Stomach smooth muscle (tissue), 2 donors: Measurements from ENCODE around the gene VTI1A.

ENCODE experiments used
- H3K27ac ChIP-seq: one replicate; pipeline ENCODE4 v1.7.0; 2013; ENCODE audit warnings: mild to moderate bottlenecking, low read length, inconsistent platforms
- H3K27me3 ChIP-seq, 2 donors: one replicate each; pipeline ENCODE4 v1.7.0; 2013; ENCODE audit warnings: low read length in 2 of 2; ENCODE audit not compliant: insufficient read depth in 2 of 2, control insufficient read depth in 1 of 2
- H3K36me3 ChIP-seq, 2 donors: one replicate each; pipeline ENCODE4 v1.7.0; 2013; ENCODE audit warnings: low read length in 2 of 2; ENCODE audit not compliant: control insufficient read depth in 2 of 2, insufficient read depth in 2 of 2
- H3K4me1 ChIP-seq: one replicate; pipeline ENCODE4 v1.7.0; 2013; ENCODE audit warnings: low read length; ENCODE audit not compliant: control insufficient read depth, insufficient read depth
- H3K4me3 ChIP-seq, 2 donors: one replicate each; pipeline ENCODE4 v1.7.0; 2013; ENCODE audit warnings: low read length in 2 of 2
- H3K9ac ChIP-seq, 2 donors: one replicate each; pipeline ENCODE4 v1.7.0; 2013; ENCODE audit warnings: low read length in 2 of 2, mild to moderate bottlenecking in 1 of 2
- H3K9me3 ChIP-seq, 2 donors: one replicate each; pipeline ENCODE4 v1.7.0; 2013; ENCODE audit warnings: low read length in 2 of 2; ENCODE audit not compliant: control insufficient read depth in 2 of 2
- donor health status: healthy.
- donor health status: Pancreatic carcinoma.

Gene VTI1A

DNA sequence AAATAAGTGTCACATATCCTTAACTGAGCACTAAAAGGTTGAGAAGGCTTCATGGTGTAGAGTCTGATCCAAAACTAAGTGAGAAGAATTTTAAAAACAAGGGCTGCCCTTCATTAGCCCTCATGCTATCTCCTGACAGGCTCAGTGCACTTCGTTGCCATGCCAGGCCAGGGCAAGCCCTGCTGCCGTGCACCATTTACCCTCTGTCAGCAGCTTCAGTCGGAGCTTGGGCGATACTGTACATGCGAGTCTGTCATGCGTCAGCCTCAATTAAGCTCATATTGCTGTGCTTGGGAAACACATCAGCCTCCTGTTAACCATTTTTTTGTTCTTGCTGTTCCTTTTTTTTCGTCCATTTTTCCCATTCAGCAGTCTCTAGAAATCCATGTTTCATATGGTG is 166.6 kb downstream of the VTI1A start:
- peaks cover 5 to 7% of the 10 kb centered on the region in 2 donors for H3K9me3 ChIP-seq
- no peaks in the 10 kb centered on the region for H3K4me1 ChIP-seq
- H3K27me3 ChIP-seq: no peaks in the 10 kb centered on the region

DNA sequence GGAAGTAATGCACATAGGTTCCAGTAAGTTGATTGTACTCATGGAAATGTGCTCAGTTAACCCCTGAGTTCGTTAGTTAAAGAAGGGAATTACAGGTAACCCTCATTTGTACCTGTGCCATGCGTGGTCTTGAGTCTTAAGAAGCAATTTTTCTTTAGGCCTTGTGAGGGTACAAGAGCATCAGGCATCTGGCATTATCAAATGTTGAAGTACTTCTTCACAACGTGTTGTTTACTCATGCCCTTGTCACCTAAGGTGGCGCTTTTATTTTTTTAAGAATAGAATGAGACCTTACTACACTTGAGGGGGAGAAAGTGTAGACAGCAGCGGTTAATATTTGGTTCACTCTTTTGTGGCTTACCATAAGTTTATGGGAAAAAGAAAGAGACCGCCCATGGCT is 167.1 kb downstream of the VTI1A start:
- H3K36me3 ChIP-seq: no peaks in the 10 kb centered on the region
- H3K4me3 ChIP-seq: no peak overlapping the region
- H3K9ac ChIP-seq: no peak overlapping the region
- peaks cover 5 to 7% of the 10 kb centered on the region in 2 donors for H3K9me3 ChIP-seq
- H3K27ac ChIP-seq: no peak overlapping the region
- H3K27me3 ChIP-seq: no peaks in the 10 kb centered on the region
- no peaks in the 10 kb centered on the region for H3K4me1 ChIP-seq

More for the DNA sequence above, 166.6 kb downstream of the VTI1A start:
- no peak overlapping the region for H3K27ac ChIP-seq
- no peak overlapping the region for H3K4me3 ChIP-seq
- no peaks in the 10 kb centered on the region for H3K36me3 ChIP-seq
- H3K9ac ChIP-seq: no peak overlapping the region

DNA sequence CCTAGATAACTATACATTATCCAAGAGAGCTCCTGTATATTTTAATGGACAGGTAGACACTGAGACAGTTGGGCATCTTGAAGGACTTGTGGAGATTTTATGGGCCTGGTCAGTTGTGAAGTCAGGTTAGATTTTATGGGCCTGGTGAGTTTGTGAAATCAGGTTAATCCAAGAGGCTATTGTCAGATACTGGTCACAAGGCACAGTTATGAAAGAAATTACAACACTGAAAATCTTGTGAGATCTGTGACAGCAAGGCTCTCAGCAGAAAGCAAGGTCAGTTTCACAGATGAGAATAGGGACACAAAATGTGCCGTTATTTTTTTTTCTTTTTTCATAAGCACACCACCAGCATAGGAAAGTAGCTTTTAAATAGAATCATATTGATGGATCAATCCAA is 167.6 kb downstream of the VTI1A start:
- no peak overlapping the region for H3K4me3 ChIP-seq
- H3K27ac ChIP-seq: no peak overlapping the region
- no peak overlapping the region for H3K9ac ChIP-seq
- no peaks in the 10 kb centered on the region for H3K4me1 ChIP-seq
- no peaks in the 10 kb centered on the region for H3K36me3 ChIP-seq
- H3K9me3 ChIP-seq: peaks cover 5 to 7% of the 10 kb centered on the region in 2 donors
- H3K27me3 ChIP-seq: no peaks in the 10 kb centered on the region

DNA sequence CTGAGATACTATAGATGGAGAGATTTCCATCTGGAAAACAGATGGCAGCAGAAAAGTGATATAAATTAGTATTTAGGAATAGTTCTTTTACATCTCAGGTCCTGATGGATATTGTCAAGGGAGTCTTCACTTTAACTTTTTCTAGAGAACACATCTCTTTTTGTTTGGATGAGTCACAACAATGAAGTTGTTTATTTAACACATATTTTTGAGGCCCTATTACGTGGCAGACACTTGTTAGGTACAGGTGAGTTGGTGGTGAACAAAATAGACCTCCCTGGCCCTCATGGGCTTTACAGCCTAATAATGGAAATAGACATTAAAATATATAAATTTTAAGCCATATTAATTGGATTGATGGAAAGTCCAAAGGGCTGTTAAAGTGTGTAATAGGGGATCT is 168.3 kb downstream of the VTI1A start:
- no peaks in the 10 kb centered on the region for H3K36me3 ChIP-seq
- no peak overlapping the region for H3K27ac ChIP-seq
- H3K4me1 ChIP-seq: no peaks in the 10 kb centered on the region
- H3K9ac ChIP-seq: no peak overlapping the region
- H3K27me3 ChIP-seq: no peaks in the 10 kb centered on the region
- H3K9me3 ChIP-seq: peaks cover 5 to 7% of the 10 kb centered on the region in 2 donors
- H3K4me3 ChIP-seq: no peak overlapping the region

DNA sequence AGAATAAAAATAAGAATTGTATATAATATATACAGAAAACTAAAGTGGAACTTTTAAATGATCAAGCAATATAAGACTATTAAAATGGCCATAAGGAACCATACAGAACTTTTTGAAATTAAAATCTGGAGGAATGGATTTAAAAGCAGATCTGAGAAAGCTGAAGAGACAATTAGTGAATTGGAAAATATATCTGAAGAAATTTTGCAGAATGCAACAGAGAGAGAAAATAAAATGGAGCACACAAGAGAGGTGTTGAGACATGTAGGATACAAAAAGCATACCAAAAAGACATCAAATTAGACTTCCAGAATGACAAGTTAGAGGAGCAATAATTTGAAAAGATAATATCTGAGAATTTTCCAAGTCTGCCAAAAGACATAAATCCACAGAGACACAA is 169.6 kb downstream of the VTI1A start:
- no peak overlapping the region for H3K4me3 ChIP-seq
- H3K36me3 ChIP-seq: no peaks in the 10 kb centered on the region
- peaks cover 5 to 7% of the 10 kb centered on the region in 2 donors for H3K9me3 ChIP-seq
- H3K27me3 ChIP-seq: no peaks in the 10 kb centered on the region
- no peaks in the 10 kb centered on the region for H3K4me1 ChIP-seq
- no peak overlapping the region for H3K9ac ChIP-seq
- no peak overlapping the region for H3K27ac ChIP-seq

DNA sequence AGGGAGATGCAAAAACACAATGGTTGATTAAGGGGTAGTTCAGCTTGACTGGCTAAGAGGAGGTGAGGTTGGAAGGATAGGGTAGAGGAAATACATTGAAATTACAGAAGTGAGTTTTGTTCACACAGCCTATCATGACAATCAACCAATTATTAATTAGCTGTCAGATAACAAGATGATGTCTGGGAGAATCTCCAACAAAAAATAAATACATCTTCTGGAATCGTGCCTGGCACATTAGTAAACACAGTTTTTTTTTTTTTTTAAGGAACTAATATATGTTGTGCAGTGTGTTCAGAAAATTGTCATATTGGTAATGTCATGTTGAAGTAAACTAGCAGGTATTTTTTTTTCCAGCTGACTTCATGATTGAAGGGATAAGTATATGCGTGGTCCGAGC is 171.8 kb downstream of the VTI1A start:
- Histone ChIP-seq H3K27ac (no peak overlapping the region), H3K9me3 (peaks cover 4 to 5% of the 10 kb centered on the region in 2 donors), H3K4me1 (no peaks in the 10 kb centered on the region), H3K36me3 (no peaks in the 10 kb centered on the region), H3K9ac (no peak overlapping the region), H3K27me3 (no peaks in the 10 kb centered on the region), H3K4me3 (no peak overlapping the region)

DNA sequence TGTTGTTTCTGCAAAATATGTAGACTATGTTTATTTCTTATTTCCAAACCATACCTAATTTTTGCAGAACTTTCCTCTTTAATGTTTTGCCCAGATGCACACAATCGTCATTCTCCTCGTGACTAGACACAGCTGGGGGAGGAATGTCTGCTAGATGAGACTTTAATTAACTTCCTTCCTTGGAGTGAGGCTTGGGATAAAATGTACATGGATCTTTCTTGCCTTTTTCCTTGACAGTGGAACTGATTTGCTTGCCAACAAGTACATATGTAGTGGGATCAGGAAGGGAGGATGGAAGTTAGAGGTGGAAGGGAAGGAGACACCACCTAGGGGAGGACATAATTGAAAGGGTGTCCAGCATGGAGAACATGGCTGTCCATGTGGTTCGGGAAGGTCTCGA is 172.5 kb downstream of the VTI1A start:
- Histone ChIP-seq H3K4me3 (no peak overlapping the region), H3K27me3 (no peaks in the 10 kb centered on the region), H3K27ac (no peak overlapping the region), H3K4me1 (no peaks in the 10 kb centered on the region), H3K9ac (no peak overlapping the region), H3K9me3 (peaks cover 4 to 5% of the 10 kb centered on the region in 2 donors), H3K36me3 (no peaks in the 10 kb centered on the region)

DNA sequence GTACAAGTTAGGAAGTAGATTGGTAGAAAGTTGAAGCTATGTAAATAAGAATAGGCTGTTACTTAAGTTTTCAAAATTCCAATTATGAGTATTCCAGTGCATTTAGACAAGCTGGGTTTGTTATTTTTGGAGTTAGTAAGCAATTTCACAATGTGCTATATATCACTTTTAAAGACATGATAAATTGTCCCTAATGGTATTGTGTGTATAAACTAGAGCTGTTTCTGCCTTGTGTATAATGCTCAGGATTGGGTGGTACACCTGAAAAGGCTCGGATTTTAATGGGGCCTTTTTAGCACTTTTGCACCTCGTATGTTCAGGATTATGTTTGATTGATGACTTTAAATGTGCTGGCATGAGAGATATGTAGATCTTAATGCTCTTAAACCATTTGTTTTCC is 175.8 kb downstream of the VTI1A start:
- no peaks in the 10 kb centered on the region for H3K27me3 ChIP-seq
- H3K4me3 ChIP-seq: no peak overlapping the region
- no peaks in the 10 kb centered on the region for H3K36me3 ChIP-seq
- H3K9ac ChIP-seq: no peak overlapping the region
- no peaks in the 10 kb centered on the region for H3K4me1 ChIP-seq
- H3K27ac ChIP-seq: no peak overlapping the region
- H3K9me3 ChIP-seq: no peaks in the 10 kb centered on the region

DNA sequence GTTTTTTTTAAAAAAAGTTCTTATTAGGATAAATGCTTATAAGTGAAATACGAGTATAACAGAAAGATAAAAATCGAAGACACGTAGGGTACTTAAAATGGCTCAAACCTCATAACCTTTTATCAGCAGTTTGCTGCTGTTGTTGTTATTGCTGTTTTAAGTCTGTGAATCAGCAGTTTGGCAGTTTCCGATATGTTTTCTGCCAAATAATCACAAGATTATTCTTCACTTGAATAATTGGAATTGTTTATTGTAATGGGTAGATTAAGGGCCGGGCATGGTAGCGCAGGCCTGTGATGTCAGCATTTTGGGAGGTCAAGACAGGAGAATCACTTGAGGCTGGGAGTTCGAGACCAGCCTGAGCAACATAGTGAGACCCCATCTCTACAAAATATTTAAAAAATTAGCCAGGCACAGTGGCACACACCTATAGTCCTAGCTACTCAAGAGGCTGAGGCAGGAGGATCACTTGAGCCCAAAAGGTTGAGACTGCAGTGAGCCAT is 177.6 kb downstream of the VTI1A start:
- Histone ChIP-seq H3K4me3 (no peak overlapping the region), H3K9me3 (no peaks in the 10 kb centered on the region), H3K36me3 (no peaks in the 10 kb centered on the region), H3K9ac (no peak overlapping the region), H3K27ac (no peak overlapping the region), H3K4me1 (no peaks in the 10 kb centered on the region), H3K27me3 (no peaks in the 10 kb centered on the region)

DNA sequence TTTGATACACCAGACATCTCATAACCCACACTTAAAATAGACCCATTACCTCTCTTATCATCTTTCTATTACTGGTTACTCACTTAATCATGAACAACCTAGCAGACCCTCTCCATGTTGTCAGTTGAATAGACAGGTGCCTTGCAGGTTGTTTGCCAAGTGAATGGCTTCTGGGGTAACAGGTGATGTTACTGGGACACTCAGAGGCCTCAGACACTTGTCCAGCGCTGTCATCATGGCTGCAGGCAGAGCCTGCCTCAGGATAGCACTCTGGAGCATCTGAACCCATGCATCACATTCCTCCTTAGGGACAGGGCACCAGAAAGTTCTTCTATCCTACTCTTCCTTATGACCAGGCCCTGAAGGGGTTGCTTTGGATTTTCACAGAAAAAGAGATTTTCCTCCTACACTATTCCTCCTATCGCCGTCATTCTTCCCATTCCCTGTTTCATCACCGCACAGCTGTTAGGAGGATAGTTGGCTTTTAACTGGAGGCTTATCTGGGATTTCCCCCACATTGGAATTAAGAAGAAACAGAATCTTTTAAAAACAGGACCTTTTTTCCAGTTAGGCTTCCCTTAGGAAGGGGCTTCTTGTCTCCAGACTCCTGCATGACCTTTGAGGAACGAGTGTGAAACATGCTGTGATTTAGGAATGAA is 182.1 kb downstream of the VTI1A start:
- Histone ChIP-seq H3K9ac (no peak overlapping the region), H3K27ac (no peak overlapping the region)

DNA sequence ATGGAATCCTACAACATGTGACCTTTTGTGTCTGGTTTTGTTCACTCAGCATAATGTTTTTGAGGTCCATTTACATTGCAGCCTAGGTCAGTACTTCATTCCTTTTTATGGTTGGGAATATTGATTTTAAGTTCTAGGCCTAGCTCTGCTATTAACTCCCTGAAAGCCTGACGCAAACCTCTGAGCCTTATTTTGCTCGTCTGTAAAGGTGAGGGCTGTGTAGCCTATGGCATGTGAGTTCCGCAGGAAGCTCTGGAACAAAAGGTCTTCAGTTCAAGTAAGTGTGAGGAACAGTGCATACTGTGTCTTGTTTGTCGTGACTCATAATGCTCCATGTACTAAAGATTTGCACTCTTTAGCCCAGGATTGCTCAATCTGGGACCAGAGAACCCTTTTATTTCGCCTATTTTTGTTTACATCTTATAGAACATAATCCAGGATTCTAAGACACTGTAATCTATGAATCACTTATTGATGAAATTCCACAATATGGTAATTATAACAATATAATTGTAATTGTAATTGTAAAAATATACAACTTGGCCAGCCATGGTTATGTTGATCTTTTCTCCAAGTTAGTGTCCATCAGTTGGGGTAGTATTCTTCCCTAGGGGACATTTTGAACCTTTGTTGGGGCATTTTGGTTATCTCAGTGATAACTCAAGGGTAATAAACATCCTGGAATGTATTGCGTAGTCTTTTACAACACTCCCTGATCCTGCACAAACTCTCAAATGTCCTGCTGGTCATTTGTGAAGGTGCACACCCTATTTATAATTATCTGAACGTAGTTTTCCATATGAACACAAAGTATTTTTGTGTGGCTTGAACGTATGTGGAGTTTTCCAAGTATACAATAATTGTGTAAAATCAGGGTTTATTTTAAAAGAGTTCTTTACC is 184.7 kb downstream of the VTI1A start:
- no peaks in the 10 kb centered on the region for H3K4me1 ChIP-seq
- no peak overlapping the region for H3K27ac ChIP-seq
- no peak overlapping the region for H3K4me3 ChIP-seq
- no peaks in the 10 kb centered on the region for H3K27me3 ChIP-seq
- no peaks in the 10 kb centered on the region for H3K36me3 ChIP-seq
- no peaks in the 10 kb centered on the region for H3K9me3 ChIP-seq
- H3K9ac ChIP-seq: no peak overlapping the region

More for the DNA sequence above, 182.1 kb downstream of the VTI1A start:
- no peaks in the 10 kb centered on the region for H3K4me1 ChIP-seq
- no peak overlapping the region for H3K4me3 ChIP-seq
- H3K9me3 ChIP-seq: no peaks in the 10 kb centered on the region
- H3K36me3 ChIP-seq: no peaks in the 10 kb centered on the region
- no peaks in the 10 kb centered on the region for H3K27me3 ChIP-seq
